ENCODE data around the gene MT1HL1. TPM values are rescaled to one million over a fixed set of nuclear protein-coding genes. Genes with fewer than 3 reads are reported as not detected.

MT1HL1 gene
- total RNA-seq, 2 donors from 2014 or later, result not detected

DNA sequence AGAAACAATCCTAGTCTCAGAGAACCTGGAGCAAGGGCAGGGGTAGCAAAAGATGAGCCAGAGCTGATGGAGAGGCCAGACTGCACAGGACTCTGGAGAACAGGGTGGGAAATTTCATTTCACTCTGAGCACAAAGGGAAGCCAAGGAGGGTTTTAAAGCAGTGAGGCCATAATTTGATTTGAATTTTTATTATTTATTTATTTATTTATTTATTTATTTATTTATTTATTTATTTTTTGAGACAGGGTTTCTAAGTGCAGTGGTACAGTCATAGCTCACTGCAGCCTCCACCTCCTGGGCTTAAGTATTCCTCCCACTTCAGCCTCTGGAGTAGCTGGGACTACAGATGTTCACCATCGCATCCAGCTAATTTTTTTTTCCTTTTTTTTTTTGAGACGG is 45.1 kb downstream of the MT1HL1 start:
- Histone ChIP-seq H3K27ac (no peak overlapping the region), H3K4me3 (no peak overlapping the region), H3K9me3 (no peaks in the 10 kb centered on the region), H3K27me3 (no peaks in the 10 kb centered on the region), H3K9ac (ENCODE audit: low read depth in 2 of 2, low read length in 2 of 2) (no peak overlapping the region), H3K4me1 (no peaks in the 10 kb centered on the region), H3K36me3 (no peaks in the 10 kb centered on the region)
- DNase-seq, result no peak
- intact Hi-C loops (cut with DNase I), result no loop called here
- TF ChIP-seq, protein P1, sequence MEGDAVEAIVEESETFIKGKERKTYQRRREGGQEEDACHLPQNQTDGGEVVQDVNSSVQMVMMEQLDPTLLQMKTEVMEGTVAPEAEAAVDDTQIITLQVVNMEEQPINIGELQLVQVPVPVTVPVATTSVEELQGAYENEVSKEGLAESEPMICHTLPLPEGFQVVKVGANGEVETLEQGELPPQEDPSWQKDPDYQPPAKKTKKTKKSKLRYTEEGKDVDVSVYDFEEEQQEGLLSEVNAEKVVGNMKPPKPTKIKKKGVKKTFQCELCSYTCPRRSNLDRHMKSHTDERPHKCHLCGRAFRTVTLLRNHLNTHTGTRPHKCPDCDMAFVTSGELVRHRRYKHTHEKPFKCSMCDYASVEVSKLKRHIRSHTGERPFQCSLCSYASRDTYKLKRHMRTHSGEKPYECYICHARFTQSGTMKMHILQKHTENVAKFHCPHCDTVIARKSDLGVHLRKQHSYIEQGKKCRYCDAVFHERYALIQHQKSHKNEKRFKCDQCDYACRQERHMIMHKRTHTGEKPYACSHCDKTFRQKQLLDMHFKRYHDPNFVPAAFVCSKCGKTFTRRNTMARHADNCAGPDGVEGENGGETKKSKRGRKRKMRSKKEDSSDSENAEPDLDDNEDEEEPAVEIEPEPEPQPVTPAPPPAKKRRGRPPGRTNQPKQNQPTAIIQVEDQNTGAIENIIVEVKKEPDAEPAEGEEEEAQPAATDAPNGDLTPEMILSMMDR (IDR thresholded peaks at IDR 0.05), result no peak

DNA sequence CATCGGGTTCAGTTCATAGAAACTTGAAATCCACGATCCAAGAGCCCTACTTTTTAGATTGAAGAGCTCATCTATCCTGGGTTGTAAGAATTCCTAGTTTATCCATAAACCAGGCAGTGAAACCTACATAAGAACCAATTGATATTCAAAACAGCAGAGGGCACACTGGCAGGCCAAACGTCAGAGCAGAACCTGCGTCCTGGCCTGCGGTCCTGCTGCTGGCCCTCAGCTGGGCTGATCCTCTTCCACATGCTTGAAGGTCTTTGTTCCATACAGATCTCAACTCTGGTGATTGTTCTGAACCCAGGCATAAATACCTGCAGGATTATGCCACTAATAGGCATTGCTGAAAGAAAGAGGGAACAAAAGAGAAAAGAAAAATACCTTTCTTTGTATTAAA is 47.0 kb downstream of the MT1HL1 start:
- TF ChIP-seq, protein P1 (IDR thresholded peaks at IDR 0.05), result no peak

More for the DNA sequence above, 47.0 kb downstream of the MT1HL1 start:
- no peaks in the 10 kb centered on the region for H3K4me1 ChIP-seq
- no peak overlapping the region for H3K9ac ChIP-seq (ENCODE audit: low read depth in 2 of 2, low read length in 2 of 2)
- H3K4me3 ChIP-seq, result no peak overlapping the region
- no peak overlapping the region for H3K27ac ChIP-seq
- intact Hi-C loops (cut with DNase I), result no loop called here
- no peak for DNase-seq
- H3K27me3 ChIP-seq, result no peaks in the 10 kb centered on the region
- no peaks in the 10 kb centered on the region for H3K9me3 ChIP-seq
- H3K36me3 ChIP-seq, result no peaks in the 10 kb centered on the region

Other genes with a start within 250 kb of the MT1HL1 start
- 10 to 100 TPM; 20.5 to 24.4 TPM for gene MTR, start 209.1 kb downstream of the MT1HL1 start, total RNA-seq
- under 1 TPM; 0.15 to 0.56 TPM for gene RYR2, start 37.7 kb upstream of the MT1HL1 start, total RNA-seq